T-helper 1 cell (primary cell): ENCODE data around the gene SLC26A8.
"Not testable (repeated sequence)": the region's sequence is repeated elsewhere in the genome, so short reads cannot be mapped to it uniquely, and the experiment has no call there.

ENCODE experiments used
- DNase-seq, 5 donors: peaks; one replicate each; pipeline ENCODE4 v3.0.0-alpha.2; 2012 to 2020

Gene SLC26A8

GRCh38 chr6:35988047-35988446 lies 36.4 kb downstream of the SLC26A8 start:
- not testable (repeated sequence) for DNase-seq

- no peak for DNase-seq
Observed at GRCh38 chr6:35984701-35985100, 39.7 kb downstream of the SLC26A8 start.

GRCh38 chr6:35980991-35981645 lies 43.3 kb downstream of the SLC26A8 start:
- DNase-seq, result no peak

GRCh38 chr6:35980126-35980525 lies 44.3 kb downstream of the SLC26A8 start:
- not testable (repeated sequence) for DNase-seq

- DNase-seq, result no peak
Observed at GRCh38 chr6:35977308-35977707, 47.1 kb downstream of the SLC26A8 start.

- peak in 1 of 5 donors; percentile 82 for DNase-seq
Observed at GRCh38 chr6:35973670-35974222, 50.7 kb downstream of the SLC26A8 start.

GRCh38 chr6:35972471-35973367 lies 51.7 kb downstream of the SLC26A8 start:
- no peak for DNase-seq

- no peak for DNase-seq
Observed at GRCh38 chr6:35970181-35970580, 54.3 kb downstream of the SLC26A8 start.

- DNase-seq, result no peak
Observed at GRCh38 chr6:35969646-35970045, 54.8 kb downstream of the SLC26A8 start.

GRCh38 chr6:35968821-35969220 lies 55.6 kb downstream of the SLC26A8 start:
- no peak for DNase-seq

- no peak for DNase-seq
Observed at GRCh38 chr6:35967076-35967774, 57.2 kb downstream of the SLC26A8 start.

- DNase-seq, result no peak
Observed at GRCh38 chr6:35962779-35963560, 61.5 kb downstream of the SLC26A8 start.

GRCh38 chr6:35960187-35960586 lies 64.3 kb downstream of the SLC26A8 start:
- DNase-seq, result no peak

GRCh38 chr6:35955970-35956369 lies 68.5 kb downstream of the SLC26A8 start:
- no peak for DNase-seq

- no peak for DNase-seq
Observed at GRCh38 chr6:35955521-35955920, 68.9 kb downstream of the SLC26A8 start.

- no peak for DNase-seq
Observed at GRCh38 chr6:35955071-35955470, 69.4 kb downstream of the SLC26A8 start.

GRCh38 chr6:35954333-35954732 lies 70.1 kb downstream of the SLC26A8 start:
- no peak for DNase-seq

GRCh38 chr6:35948725-35949124 lies 75.7 kb downstream of the SLC26A8 start:
- DNase-seq, result no peak

- DNase-seq, result no peak
Observed at GRCh38 chr6:35945650-35946025, 78.8 kb downstream of the SLC26A8 start.

- no peak for DNase-seq
Observed at GRCh38 chr6:35943390-35943789, 81.1 kb downstream of the SLC26A8 start.

GRCh38 chr6:35942355-35942754 lies 82.1 kb downstream of the SLC26A8 start:
- DNase-seq, result no peak

- DNase-seq, result not testable (repeated sequence)
Observed at GRCh38 chr6:35941170-35941569, 83.3 kb downstream of the SLC26A8 start.
